K562 (cell line): Measurements from ENCODE around the gene SENP8. TPM values are rescaled to one million over a fixed set of nuclear protein-coding genes. Genes with fewer than 3 reads are reported as not detected.

Source experiments
- ATAC-seq: fragments of 200-7000 bp; cut with Tn5 transposase; 3 replicates; pipeline ENCODE4 v1.9.1; 2020; ENCODE audit warnings: moderate library complexity
- BruUV-seq: library from RNA; stranded (reverse); fragments of 400-500 nt; replicated peaks from 2 replicates; lab custom pipeline; 2021; lab: Mats Ljungman, UMichigan
- CTCF ChIA-PET: fragments of 300-600 bp; formaldehyde crosslinking; extraction: SDS; loops from one replicate; lab custom pipeline; 2021; ENCODE audit warnings: low intra/inter-chr PET ratio; lab: Yijun Ruan, JAX
- POLR2A ChIA-PET: fragments of 300-600, 350-650 bp; sonication (Branson Sonifier 250); formaldehyde crosslinking; extraction: SDS; loops from one replicate; lab custom pipeline; 2021; ENCODE audit warnings: antibody characterized with exemption, inconsistent platforms; lab: Yijun Ruan, JAX
- DNase-seq, 4 experiments: peaks; one replicate each; pipeline versions ENCODE4 v3.0.0 to v3.0.0-alpha.2; 2011 to 2018; ENCODE audit warnings: low spot score in 3 of 4, mixed read lengths in 3 of 4; ENCODE audit errors: extremely low read depth in 1 of 4
- FAIRE-seq: peaks from 2 replicates; lab custom pipeline; 2011; peaks lifted over from hg19 to GRCh38; lab: Jason Lieb, UNC
- H2AFZ ChIP-seq: 2 replicates; pipeline ENCODE4 v1.6.0; 2011; ENCODE audit warnings: low read depth, low read length, control low read depth, inconsistent platforms
- H3K27ac ChIP-seq: fragments of 200-600 bp; 3 replicates; pipeline ENCODE4 v1.8.0; 2011; ENCODE audit warnings: low read depth, mild to moderate bottlenecking, control low read depth, inconsistent platforms, low read length, moderate library complexity, mixed read lengths; ENCODE audit errors: extremely low read depth
- H3K27me3 ChIP-seq, 2 experiments: fragments of 300-600 bp in 1 of 2; 2 replicates in 1 of 2; 3 replicates in 1 of 2; pipeline versions ENCODE4 v1.6.0 to v1.8.0; 2011; ENCODE audit warnings: inconsistent platforms in 2 of 2, low read length in 2 of 2, mild to moderate bottlenecking in 1 of 2, mixed read lengths in 1 of 2, moderate library complexity in 1 of 2; ENCODE audit not compliant: control insufficient read depth in 2 of 2, insufficient read depth in 2 of 2
- H3K36me3 ChIP-seq: fragments of 300-600 bp; 3 replicates; pipeline ENCODE4 v1.8.0; 2011; ENCODE audit warnings: mild to moderate bottlenecking, low read length, inconsistent platforms; ENCODE audit not compliant: control insufficient read depth, insufficient read depth
- H3K4me1 ChIP-seq, 2 experiments: fragments of 200-600 bp in 1 of 2; replicated peaks in 1 of 2; 2 replicates in 1 of 2; 3 replicates in 1 of 2; pipeline versions ENCODE4 v1.5.1 to v1.8.0; 2011; ENCODE audit warnings: inconsistent platforms in 2 of 2, low read length in 2 of 2, mild to moderate bottlenecking in 1 of 2, mixed read lengths in 1 of 2, moderate library complexity in 1 of 2; ENCODE audit not compliant: control insufficient read depth in 2 of 2, insufficient read depth in 2 of 2
- H3K4me2 ChIP-seq: 2 replicates; pipeline ENCODE4 v1.6.1; 2011; ENCODE audit warnings: low read length, control low read depth, inconsistent platforms, mixed read lengths; ENCODE audit not compliant: insufficient read depth
- H3K4me3 ChIP-seq: fragments of 200-600 bp; sonication (generic), shearing (Covaris generic); 2 replicates; pipeline ENCODE4 v1.5.1; 2016; ENCODE audit warnings: control low read depth, inconsistent platforms
- H3K79me2 ChIP-seq: fragments of 200-600 bp; 3 replicates; pipeline ENCODE4 v1.8.0; 2011; ENCODE audit warnings: low read length, inconsistent platforms; ENCODE audit not compliant: control insufficient read depth, insufficient read depth
- H3K9ac ChIP-seq, 2 experiments: 2 replicates each; pipeline versions ENCODE4 v1.6.0 to v1.6.1; 2011; ENCODE audit warnings: low read depth in 2 of 2, low read length in 2 of 2, control low read depth in 1 of 2, inconsistent platforms in 1 of 2, mild to moderate bottlenecking in 1 of 2, mixed read lengths in 1 of 2; ENCODE audit not compliant: insufficient read depth in 1 of 2
- H3K9me1 ChIP-seq: one replicate; pipeline ENCODE4 v1.6.0; 2011; ENCODE audit warnings: inconsistent platforms, mild to moderate bottlenecking, low read length, moderate library complexity; ENCODE audit not compliant: control insufficient read depth, insufficient read depth
- H3K9me3 ChIP-seq: replicated peaks from 2 replicates; pipeline ENCODE4 v1.5.1; 2011; ENCODE audit warnings: low read depth, low read length, inconsistent platforms; ENCODE audit not compliant: control insufficient read depth, insufficient read depth
- H4K20me1 ChIP-seq: replicated peaks from 2 replicates; pipeline ENCODE4 v1.6.1; 2011; ENCODE audit warnings: low read length, inconsistent platforms, mixed read lengths; ENCODE audit not compliant: control insufficient read depth, insufficient read depth
- CCAR2 ChIP-seq: fragments of 200-400 bp; formaldehyde crosslinking; IDR thresholded peaks from 2 replicates; pipeline ENCODE4 v1.6.1; 2017; ENCODE audit warnings: mild to moderate bottlenecking, low read depth, low read length
- CEBPB ChIP-seq: fragments of 450-650 bp; IDR thresholded peaks from 2 replicates; pipeline ENCODE4 v1.6.1; 2016; ENCODE audit warnings: missing genetic modification characterization, missing compliant biosample characterization
- PHF21A ChIP-seq: fragments of 450-650 bp; IDR thresholded peaks from 2 replicates; pipeline ENCODE4 v1.6.1; 2017; ENCODE audit warnings: low read depth, borderline replicate concordance
- WGBS: fragments of 100-300 bp; shearing (Covaris generic); methylation state at CpG from one replicate; pipeline ENCODE4 v1.1.6; 2016; ENCODE audit warnings: low coverage, mixed read lengths; ENCODE audit not compliant: insufficient coverage; ENCODE audit errors: missing lambda C conversion rate; 5-methylcytosine and 5-hydroxymethylcytosine counted together
- in situ Hi-C: fragments of 300-500 bp; cut with MboI; formaldehyde crosslinking; loops from 4 replicates; pipeline ENCODE4 v1.15.0; 2018; ENCODE audit warnings: inconsistent platforms, mixed read lengths
- intact Hi-C: fragments of 100-400 bp; cut with micrococcal nuclease; formaldehyde crosslinking; loops from 2 replicates; pipeline ENCODE4 v1.14.2; 2022
- polyA plus RNA-seq, 8 experiments: library from polyadenylated mRNA; depleted of rRNA in 4 of 8; stranded (reverse) in 5 of 8; unstranded in 3 of 8; fragments of >200 nt; fragmentation: Nextera tagmentation in 2 of 8; fragmentation: Illumina TruSeq in 1 of 8; extraction: Ambion mirVana in 2 of 8; extraction: Trizol in 1 of 8; gene quantifications; 2 replicates each; pipeline versions ENCODE4 v1.2.1 to v1.2.3, GENCODE V29; 2011 to 2014; ENCODE audit warnings: inconsistent platforms in 1 of 8, missing spikeins in 1 of 8
- total RNA-seq, 7 experiments: library from RNA; depleted of rRNA in 6 of 7; stranded (reverse); fragments of >200 nt in 6 of 7; fragmentation: Illumina TruSeq in 2 of 7; extraction: Trizol in 2 of 7; gene quantifications; 2 replicates each; pipeline versions ENCODE4 v1.2.1 to v1.2.3, GENCODE V29; 2011 to 2021; ENCODE audit warnings: low replicate concordance in 1 of 7
- TF ChIP-seq, protein P1 (sequence below): fragments of 450-650 bp; IDR thresholded peaks from 2 replicates; pipeline ENCODE4 v1.6.1; 2017; ENCODE audit warnings: antibody characterized with exemption

Gene SENP8
- total and polyA plus RNA-seq, 9 of the 15 experiments (the other 6 are each of a cell fraction or from before 2014, with no cell fraction given) = 1.4 to 5.4 (median 2.4) TPM

- H3K4me2 ChIP-seq = no peak overlapping the region
- CTCF ChIA-PET = no interaction called here
- no peak for FAIRE-seq
- no peaks in the 10 kb centered on the region for H3K36me3 ChIP-seq
- TF ChIP-seq CEBPB = no peak
- TF ChIP-seq, protein P1, sequence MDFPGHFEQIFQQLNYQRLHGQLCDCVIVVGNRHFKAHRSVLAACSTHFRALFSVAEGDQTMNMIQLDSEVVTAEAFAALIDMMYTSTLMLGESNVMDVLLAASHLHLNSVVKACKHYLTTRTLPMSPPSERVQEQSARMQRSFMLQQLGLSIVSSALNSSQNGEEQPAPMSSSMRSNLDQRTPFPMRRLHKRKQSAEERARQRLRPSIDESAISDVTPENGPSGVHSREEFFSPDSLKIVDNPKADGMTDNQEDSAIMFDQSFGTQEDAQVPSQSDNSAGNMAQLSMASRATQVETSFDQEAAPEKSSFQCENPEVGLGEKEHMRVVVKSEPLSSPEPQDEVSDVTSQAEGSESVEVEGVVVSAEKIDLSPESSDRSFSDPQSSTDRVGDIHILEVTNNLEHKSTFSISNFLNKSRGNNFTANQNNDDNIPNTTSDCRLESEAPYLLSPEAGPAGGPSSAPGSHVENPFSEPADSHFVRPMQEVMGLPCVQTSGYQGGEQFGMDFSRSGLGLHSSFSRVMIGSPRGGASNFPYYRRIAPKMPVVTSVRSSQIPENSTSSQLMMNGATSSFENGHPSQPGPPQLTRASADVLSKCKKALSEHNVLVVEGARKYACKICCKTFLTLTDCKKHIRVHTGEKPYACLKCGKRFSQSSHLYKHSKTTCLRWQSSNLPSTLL = no peak
- no peak for TF ChIP-seq PHF21A
- no peak for TF ChIP-seq CCAR2
- no peak for DNase-seq
- H4K20me1 ChIP-seq = peaks cover 12% of the 10 kb centered on the region; the same call in 1 of the 2 replicates
- H3K27ac ChIP-seq = no peak overlapping the region
- no peak overlapping the region for H3K4me3 ChIP-seq
- H3K79me2 ChIP-seq = no peaks in the 10 kb centered on the region
- no peaks in the 10 kb centered on the region for H3K9me1 ChIP-seq
- H2AFZ ChIP-seq = no peak overlapping the region
- no TSS peak for BruUV-seq
- no peaks in the 10 kb centered on the region for H3K9me3 ChIP-seq
- 0% methylated on average over 4 of the region's 5 CpGs for WGBS
- no peak overlapping the region for H3K9ac ChIP-seq
- H3K4me1 ChIP-seq = no peaks in the 10 kb centered on the region; a peak in 2 of 5 replicates
- POLR2A ChIA-PET = no interaction called here
- peaks cover 41 to 82% of the 10 kb centered on the region in 2 experiments for H3K27me3 ChIP-seq
- no peak for ATAC-seq
- intact Hi-C loops (no loop called here), in situ Hi-C loops (no loop called here)
Observed at GRCh38 chr15:72174551-72175165, 56.5 kb downstream of the SENP8 start.
